ENCODE results near the gene OR4C11.

The OR4C11 gene

GRCh38 chr11:55607545-55607944, at the start of gene OR4C11:
OR4C11 (minus strand) TSS chr11:55607645; CDS start chr11:55604373, 3,272 bp downstream.
- no peak for DNase-seq (ENCODE audit: low read depth)

DNA sequence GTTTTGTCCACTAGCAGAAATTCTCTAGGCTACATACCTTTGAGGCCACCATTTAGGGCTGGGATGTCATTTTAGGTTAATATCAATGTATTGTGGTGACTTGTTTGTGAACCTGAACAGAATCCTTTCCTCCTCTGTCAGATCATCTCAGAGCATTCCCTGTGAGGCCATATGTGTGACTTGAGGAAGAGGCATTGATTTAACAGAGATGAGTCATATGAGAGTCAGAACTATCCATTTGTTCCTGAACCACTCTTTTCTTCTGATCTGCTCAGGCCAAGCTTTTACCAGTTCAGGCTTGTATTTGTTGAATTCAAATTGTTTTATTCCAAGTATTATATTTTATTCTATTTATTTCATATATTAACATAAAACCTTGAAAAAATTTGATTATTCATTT, 47.7 kb upstream of the OR4C11 start:
- no peak for DNase-seq (ENCODE audit: low read depth)

GRCh38 chr11:55652560-55652959, 45.1 kb upstream of the OR4C11 start:
- DNase-seq (ENCODE audit: low read depth), result no peak

GRCh38 chr11:55648027-55648426, 40.6 kb upstream of the OR4C11 start, which contains the start of gene OR4S2:
OR4S2 (plus strand) TSS chr11:55648327; CDS start chr11:55650904, 2,577 bp downstream.
- no peak for DNase-seq (ENCODE audit: low read depth)

GRCh38 chr11:55634813-55635212, 27.4 kb upstream of the OR4C11 start, which contains the start of gene OR4P4:
OR4P4 (plus strand) TSS chr11:55635113.
- DNase-seq (ENCODE audit: low read depth), result no peak

GRCh38 chr11:55624531-55624930, 17.1 kb upstream of the OR4C11 start:
- no peak for DNase-seq (ENCODE audit: low read depth)

- no peak for DNase-seq (ENCODE audit: low read depth)
Observed at GRCh38 chr11:55572548-55572947, 34.9 kb downstream of the OR4C11 start.

- DNase-seq (ENCODE audit: low read depth), result no peak
Observed at GRCh38 chr11:55571828-55572227, 35.6 kb downstream of the OR4C11 start, which contains the start of gene OR4C16. OR4C16 (plus strand) TSS chr11:55572128; CDS start chr11:55572128, 0 bp downstream.

GRCh38 chr11:55554169-55554568, 53.3 kb downstream of the OR4C11 start, which contains the start of gene OR4C15:
OR4C15 (plus strand) TSS chr11:55554469; CDS start chr11:55554469, 0 bp downstream.
- DNase-seq (ENCODE audit: low read depth), result no peak
